OCI-LY3 (cell line): ENCODE results near the gene LYPLA2.

Experiments used
- EZH2phosphoT487 ChIP-seq: fragments of 200-600 bp; shearing (Covaris generic); IDR thresholded peaks from 2 replicates; pipeline ENCODE4 v1.6.1; 2018; ENCODE audit warnings: antibody characterized with exemption, mixed run types, low read depth
- TF ChIP-seq, protein P1 (sequence below): fragments of 200-600, 300-600 bp; sonication (generic); IDR thresholded peaks from 2 replicates; pipeline ENCODE4 v1.5.1; 2014; ENCODE audit warnings: antibody characterized with exemption, low read length, low read depth

DNA sequence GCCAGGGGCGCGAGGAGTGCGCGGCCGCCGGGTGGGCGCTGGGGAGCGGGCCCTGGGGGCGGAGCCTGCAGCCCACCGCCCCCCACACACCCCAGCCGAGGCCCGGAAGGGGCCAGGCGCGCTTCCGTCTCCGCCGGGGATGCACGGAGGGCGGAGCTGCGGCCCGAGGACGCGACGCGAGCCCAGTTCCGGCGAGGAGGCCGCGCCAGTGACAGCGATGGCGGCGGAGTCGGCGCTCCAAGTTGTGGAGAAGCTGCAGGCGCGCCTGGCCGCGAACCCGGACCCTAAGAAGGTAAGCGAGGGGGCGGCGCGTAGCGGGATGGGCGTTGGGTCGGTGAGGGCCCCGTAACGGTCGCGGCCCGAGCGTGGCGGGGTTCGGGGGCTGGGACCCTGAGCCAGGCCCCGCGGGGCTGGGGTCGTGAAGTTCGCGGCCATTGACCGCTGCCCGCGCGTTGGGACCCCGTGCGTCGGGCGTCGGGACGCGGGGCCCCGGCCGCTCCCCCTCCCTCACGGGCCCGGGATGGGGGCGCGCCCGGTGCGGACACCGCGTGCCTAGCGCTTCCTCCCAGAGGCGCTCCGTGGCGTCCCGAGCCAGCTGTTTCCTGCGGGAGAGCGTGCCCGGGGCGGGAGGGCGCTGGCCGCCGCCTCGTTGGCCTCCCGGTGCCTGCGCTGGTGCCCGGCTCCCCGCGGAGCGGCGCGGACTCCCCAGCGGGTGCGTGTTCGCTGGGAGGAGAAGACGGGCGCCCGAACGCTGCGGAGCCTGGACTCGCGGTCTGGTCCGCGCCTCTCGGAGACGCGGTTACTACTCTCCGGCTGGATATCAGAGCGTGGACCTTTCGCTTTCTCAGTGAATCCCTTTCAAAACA lies 47.4 kb upstream of the LYPLA2 start, which contains the start of gene ELOA:
- TF ChIP-seq, protein P1, sequence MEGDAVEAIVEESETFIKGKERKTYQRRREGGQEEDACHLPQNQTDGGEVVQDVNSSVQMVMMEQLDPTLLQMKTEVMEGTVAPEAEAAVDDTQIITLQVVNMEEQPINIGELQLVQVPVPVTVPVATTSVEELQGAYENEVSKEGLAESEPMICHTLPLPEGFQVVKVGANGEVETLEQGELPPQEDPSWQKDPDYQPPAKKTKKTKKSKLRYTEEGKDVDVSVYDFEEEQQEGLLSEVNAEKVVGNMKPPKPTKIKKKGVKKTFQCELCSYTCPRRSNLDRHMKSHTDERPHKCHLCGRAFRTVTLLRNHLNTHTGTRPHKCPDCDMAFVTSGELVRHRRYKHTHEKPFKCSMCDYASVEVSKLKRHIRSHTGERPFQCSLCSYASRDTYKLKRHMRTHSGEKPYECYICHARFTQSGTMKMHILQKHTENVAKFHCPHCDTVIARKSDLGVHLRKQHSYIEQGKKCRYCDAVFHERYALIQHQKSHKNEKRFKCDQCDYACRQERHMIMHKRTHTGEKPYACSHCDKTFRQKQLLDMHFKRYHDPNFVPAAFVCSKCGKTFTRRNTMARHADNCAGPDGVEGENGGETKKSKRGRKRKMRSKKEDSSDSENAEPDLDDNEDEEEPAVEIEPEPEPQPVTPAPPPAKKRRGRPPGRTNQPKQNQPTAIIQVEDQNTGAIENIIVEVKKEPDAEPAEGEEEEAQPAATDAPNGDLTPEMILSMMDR, result no peak
- TF ChIP-seq EZH2phosphoT487, result no peak
